NOMO-1 treated with DMSO at 0.1 percent for 48 hours (cell line): ENCODE data around the gene TMA16.
"Not testable (repeated sequence)": the region's sequence is repeated elsewhere in the genome, so short reads cannot be mapped to it uniquely, and the experiment has no call there.

Source experiments
- DNase-seq: peaks from one replicate; lab custom pipeline; 2025; ENCODE audit not compliant: unreplicated experiment; lab: John Stamatoyannopoulos, UW

TMA16 gene

DNA sequence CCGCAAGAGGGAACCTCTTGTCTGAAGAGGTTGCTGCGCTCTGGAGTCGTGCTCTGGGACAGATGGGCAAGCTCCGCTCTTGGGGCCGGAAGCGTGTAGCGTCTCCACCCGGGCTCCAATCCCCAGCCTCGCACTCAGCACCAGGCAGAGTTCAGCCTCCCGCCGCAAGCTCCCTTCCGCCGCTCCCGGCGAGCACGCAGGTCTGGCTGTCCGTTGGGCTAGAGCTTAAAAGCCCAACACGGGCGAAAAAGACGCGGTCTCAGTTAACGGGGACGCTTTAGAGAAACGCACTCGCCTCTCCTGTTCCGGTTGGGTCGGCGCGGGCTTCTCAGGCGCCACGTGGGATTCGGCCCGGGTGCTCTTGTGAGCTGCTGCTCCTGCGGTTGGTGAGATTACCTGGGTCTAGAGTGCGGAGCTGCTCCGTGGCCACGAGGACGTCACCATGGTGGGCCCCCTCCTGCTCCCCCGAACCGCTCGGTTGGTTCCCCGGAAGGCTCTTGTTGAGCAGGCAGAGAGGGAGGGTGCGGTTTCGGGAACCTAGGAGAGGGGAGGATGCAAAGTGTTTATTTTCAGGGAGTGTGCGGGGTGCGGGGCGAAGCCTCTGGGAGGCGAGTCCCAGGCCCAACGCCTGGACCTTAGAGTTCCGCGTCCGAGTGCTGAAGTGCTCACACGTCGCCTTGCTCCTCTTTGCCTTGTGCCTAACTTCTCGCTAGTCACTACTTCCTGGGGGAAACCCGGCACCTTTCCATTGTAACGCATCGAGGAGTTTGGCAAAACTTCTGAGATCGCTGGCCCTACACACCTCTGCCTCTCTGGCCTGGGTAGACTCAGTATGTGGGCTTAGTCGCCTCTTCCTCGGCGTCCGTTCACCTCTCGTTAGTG, at the start of gene TMA16:
TSS of gene TMA16 (plus strand) at position 331 of the 882 bp plus-strand sequence. CDS start at position 443, 112 bp downstream.
- DNase-seq = peak; percentile 84

DNA sequence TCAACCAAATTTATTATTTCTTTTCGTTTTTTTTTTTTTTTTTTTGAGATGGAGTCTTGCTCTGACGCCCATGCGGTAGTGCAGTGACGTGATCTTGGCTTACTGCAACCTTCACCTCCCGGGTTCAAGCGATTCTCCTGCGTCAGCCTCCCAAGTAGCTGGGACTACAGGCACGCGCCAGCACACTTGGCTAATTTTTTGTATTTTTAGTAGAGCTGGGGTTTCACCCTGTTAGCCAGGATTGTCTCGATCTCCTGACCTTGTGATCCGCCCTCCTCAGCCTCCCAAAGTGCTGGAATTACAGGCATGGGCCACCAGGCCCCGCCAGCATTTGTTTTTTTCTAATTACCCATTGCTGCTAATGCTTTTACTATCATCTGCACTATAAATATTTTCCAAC, 47.5 kb upstream of the TMA16 start:
- DNase-seq = not testable (repeated sequence)

DNA sequence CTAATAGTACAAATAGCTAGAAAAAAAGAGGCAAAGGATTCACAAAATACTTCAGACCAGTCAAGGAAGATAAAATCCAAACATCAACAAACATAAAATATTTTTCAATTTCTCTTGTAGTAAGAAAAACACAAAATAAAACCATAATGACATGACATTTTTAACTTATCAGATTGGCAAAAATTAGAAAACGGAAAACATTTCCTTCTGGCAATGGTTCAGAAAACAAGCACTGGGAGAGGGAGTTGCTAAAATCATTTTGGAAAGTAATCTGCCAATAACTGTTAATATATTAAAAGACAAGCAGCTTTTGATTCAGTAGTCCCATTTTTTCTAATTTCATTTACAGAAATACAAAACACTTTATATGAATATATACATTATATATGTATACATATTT, 47.0 kb upstream of the TMA16 start:
- no peak for DNase-seq

DNA sequence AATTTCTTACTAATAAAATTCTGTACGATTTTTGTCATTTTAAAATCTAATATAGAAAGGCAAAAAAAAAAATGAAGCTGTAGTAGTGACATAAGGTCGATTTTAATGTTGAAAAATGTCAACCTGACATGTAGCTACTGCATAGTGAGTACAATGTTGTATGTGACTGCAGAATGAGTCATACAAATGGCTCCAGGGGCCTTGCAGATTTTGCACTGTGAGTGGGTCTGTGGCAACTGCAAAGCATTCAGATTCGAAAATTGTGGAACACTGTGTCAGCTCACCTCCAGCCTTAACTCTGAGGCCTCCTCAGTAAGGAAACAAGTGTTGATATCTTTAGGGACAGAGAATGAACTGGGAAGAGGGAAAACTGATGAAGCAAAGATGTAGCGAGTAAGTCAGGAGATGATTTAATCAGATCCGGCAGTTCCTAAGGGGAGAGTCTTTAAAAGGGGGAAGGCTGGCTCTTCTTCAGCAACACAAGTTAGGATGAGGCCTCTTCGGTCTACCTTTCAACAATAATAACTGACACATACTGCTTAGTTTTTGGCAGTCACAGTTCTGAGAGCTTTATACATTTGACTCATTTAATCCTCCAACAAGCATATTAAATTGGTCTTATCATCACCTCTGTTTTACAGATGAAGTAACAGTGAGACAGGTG, 45.8 kb upstream of the TMA16 start:
- DNase-seq = no peak

DNA sequence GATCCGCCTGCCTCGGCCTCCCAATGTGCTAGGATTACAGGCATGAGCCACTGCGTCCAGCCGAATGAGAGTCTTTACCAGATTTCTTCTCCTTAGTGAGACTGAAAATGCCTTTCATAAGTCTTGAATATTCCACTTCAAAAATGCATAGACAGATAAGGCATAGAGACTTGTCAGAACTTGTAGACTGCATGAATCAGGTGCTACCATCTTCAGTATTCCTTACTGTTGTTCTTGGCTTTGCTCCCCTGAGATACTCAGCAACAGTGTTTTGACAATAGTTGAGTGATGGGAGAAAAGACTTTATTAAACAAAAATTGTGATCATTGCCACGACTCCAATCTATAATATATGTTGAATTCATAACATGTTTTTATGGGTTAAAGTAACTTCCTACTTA, 31.9 kb upstream of the TMA16 start:
- DNase-seq = no peak

DNA sequence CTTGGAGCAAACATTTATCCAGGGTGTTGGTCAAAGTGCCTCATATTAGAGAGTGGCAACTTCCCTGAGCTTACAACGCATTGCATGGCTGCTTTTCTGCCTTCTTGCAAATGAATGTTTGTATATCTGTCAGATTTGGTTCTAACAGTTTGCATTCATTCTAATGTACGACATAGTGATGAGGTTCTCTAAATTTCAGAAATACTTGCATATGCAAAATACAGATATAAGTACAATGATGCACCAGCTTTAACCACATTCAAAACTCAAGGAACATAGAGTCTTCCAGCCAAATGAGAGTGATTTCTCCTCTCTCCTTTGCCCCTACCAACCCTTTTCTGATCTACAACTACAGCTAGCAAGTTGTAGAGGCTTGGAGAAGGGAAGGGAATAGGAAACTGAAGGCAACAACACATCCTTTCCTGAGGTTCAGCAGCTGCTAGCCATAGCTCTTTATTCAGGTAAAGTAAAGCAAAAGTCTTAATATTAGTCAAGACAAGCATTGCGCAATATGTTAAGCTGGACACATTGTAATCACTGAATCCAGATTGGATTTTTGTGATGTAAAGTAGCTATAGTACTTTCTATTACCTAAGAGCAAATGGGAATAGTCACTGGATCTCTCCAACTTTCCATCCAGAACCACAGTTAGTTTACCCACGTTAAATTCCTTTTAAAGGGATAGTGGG, 27.3 kb upstream of the TMA16 start:
- no peak for DNase-seq

DNA sequence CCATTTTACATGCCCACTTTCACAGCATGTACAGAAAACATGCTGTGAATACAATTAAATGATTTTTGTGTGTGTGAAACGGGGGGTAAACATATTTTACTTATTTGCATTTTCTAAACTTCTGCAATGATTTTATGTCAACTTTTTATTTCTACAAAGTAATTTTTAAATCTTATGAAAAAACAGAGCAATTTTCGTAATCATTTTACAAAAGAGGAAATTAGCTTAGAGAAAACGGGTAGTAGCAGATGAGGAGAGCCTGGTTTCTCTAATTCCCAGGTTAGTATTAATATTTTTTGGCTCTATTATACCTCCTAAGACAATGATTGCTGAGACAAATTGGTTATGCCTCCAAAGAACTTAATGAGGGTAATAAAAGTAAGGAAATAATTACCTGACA, 24.1 kb upstream of the TMA16 start:
- peak; percentile 24 for DNase-seq

DNA sequence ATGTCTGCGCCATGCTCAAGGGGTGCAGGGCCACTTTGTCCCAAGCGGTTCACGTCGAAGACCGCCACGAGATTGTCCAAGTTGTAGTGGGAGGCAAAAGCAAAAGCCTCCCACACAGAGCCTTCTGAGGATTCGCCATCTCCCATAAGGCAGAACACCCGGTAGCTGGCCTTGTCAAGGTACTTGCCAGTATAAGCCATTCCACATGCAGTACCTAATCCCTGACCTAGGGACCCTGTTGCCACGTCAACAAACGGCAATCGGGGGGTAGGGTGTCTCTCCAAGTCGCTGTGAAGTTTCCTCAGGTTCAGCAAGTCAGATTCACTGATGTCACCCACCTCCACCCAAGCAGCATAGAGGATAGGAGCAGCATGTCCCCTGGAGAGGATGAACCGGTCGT, 21.4 kb upstream of the TMA16 start:
- no peak for DNase-seq

DNA sequence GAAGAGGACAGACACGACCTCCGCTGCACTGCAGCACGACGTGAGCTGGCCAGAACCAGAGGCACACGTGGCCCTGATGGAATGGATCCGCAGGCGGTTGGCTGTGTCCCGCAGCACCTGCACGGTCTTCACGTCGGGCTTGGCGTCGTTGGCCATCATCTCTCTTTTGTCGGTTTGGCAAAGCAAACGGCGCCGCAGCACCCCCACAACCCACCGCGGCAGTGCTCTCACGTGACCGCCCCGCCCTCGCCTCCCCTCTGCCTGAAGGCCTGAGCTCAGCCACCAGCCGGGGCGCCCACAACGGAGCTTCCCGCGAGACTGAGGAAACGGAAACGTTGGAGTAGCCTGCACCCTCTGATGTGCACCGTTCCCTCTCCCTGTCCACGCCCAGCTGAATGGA, 20.9 kb upstream of the TMA16 start, which contains the start of gene TKTL2:
TSS of gene TKTL2 (minus strand) at position 179 of the 400 bp plus-strand sequence. CDS start at position 159, 20 bp downstream.
- no peak for DNase-seq

DNA sequence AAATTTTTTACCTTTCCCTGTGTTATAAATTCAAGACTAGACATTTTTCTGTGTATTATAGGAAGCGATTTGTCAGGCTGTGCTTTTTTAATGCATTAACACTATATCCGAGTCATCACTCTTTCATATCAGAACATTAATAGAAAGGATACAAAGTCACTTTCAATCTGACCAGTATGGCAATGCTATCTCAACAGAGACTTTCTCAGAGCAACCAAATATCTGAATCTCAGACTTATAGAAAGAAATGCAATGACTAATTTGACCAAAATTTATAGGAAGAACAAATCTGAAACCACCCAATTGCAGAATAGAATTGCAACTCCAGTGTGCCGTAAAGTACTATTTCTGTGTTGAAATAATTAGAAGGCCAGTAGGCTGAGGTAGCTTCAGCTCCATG, 20.5 kb upstream of the TMA16 start:
- DNase-seq = no peak

DNA sequence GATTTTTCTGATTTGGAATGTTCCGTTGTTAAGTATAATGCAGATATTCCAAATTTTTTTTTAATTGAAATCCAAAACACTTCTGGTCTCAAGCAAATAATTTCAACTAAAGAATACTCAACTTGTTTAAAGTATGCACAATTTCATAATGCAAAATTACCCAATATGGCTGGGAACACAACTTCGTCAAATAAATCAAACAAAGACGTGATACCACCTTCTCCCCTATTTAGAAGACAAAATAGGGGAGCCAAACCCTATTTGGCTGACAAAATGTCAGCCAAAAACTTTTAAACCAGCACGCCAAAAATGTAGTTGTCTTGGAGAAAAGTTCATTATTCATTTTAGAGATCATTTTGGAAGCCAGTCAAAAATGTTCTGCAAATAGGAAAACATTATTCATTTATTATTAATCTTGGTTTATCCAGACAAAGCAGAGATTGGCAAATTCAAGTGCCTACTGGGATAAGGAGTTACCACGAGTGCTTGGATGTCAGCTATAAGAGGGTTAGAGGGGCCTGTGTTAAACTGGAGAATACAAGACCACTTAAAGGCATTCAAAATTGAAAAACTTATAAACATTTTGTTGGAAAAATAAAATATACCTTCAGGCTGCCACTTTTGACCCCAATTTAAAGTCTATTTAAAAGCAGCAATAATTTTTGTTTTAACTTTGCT, 17.6 kb upstream of the TMA16 start:
- DNase-seq = no peak

DNA sequence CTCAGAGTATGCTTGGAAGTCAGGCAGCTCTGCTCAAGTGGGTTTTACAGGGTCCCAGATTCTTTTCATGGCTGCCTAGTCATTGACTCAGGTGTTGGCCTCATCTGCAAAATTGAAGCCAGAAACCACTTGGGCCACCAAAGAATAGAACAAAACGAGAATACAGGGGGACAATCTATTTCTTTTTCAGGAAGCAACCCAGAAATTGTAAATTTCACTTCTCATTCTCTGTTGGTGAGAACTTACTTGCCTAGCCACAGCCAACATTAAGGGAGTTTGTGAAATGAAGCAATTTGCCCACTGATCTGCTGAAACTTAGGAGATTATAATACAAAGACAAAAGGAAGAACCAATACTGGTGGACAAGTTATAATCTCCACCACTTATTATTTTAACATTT, 12.3 kb upstream of the TMA16 start:
- DNase-seq = peak; percentile 92

DNA sequence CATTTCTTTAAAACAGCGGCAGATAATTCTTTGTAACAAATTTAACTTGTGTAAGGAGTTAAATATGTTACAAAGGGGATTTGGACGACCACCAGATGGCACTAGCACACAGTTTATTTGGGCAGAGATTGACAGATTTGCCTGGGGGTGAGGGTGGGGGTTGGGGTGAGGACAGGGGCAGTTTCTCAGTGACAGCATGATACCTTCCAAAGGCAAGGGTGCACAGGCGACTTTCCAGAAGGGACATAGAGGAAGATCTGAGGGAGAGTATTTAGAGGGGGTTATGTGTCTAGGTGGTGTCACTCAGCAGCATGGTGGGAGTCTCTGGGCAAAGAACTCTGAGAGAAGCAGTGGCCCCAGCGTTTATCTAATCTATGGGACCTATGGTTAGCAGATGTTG, 9.6 kb upstream of the TMA16 start:
- peak; percentile 59 for DNase-seq

DNA sequence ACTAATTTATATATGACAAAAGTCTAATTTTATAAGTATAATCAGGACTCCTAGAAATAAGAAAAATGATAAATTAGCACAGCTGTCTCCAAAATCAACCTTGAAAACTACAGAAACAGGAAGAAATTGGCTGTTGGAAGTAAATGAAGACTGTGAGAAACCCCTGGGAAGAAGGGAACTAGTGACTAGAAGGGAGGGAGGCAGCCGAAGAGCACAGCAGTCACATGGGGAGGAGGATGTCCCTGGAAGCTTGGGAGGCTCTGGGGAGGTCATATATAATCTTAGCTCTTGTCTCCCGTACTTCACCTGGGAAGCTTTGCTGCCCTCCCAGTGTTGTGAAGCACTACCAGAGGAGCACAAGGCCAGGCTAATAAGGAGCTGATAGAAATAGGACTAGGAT, 8.9 kb upstream of the TMA16 start:
- DNase-seq = no peak

DNA sequence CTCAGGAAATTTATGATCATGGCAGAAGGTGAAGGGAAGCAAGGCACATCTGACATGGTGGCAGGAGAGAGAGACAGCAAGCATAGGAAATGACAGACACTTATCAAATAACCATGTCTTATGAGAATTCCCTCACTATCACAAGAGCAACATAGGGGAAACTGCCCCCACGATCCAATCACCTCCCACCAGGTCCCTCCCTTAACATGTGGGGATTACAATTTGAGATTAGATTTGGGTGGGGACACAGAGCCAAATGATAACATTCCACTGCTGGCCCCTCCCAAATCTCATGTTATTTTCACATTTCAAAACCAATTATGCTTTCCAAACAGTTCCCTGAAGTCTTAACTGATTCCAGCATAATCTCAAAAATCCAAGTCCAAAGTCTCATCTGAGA, 8.2 kb upstream of the TMA16 start:
- DNase-seq = no peak

DNA sequence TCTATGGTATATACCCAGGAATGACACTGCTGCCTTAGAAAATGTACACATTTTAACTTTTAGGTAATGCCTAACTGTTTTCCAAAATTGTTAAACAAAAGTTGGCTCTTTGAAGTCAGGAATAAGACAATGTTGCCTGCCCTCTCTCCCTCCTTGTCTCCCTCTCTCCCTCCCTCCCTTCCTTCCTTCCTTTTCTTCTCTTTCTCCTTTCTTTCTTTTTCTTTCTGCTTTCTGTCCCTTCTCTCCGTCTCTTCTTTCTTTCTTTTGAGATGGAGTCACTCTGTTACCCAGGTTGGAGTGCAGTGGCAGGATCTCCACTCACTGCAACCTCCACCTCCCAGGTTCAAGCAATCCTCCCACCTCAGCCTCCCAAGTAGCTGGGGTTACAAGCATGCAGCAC, 4.6 kb upstream of the TMA16 start:
- no peak for DNase-seq

DNA sequence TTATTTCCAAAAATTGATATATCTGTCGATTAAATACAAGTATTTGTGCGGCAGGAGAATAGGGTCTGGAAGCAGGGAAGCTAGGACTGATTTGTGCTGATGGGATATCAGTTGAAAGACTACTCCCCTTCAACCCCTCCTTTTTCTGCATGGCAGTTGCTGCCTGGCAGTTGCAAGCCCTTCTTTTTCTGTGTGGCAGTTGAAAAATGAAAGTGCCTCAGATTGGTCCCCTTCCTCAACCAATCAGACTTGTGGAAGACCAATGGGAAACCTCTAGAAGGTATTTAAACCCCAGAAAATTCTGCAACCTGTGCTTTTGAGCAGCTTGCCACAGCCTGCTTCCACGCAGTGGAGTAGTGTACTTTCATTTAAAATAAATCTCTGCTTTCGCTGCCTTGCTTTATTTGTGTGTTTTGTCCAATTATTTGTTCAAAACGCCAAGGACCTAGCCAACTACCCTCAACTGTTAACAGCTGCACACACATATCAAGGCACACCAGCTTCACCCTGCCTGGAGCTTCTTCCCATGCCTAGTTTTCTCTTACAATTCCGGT, 1.5 kb upstream of the TMA16 start:
- DNase-seq = peak; percentile 22

DNA sequence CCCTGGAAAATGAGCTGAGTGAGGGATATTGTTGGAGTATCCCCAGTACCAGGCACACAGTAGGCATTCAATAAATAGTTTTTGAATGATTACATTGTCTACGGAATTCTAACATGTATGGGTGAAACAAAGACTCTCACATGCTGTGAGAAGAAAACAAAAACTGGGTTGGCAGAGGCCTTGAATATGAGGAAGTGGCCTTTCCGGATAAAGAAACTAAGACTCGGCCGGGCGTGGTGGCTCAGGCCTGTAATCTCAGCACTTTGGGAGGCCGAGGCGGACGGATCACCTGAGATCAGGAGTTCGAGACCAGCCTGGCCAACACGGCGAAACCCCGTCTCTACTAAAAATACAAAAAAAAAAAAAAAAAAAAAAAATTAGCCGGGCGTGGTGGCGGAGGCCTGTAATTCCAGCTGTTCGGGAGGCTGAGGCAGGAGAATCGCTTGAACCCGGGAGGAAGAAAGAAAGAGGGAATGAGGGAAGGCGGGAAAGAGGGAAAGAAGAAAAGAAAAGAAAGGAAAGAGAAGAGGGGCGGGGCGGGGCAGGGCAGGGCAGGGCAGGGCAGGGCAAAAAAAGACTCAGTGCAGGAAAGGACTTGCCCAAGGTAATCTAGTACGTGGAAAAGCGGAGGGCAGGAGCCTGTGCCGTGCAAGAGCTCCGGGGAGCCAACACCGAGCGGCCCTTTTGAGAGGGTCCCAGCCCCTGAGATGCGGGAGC, 689 bp upstream of the TMA16 start:
- DNase-seq = peak; percentile 60

DNA sequence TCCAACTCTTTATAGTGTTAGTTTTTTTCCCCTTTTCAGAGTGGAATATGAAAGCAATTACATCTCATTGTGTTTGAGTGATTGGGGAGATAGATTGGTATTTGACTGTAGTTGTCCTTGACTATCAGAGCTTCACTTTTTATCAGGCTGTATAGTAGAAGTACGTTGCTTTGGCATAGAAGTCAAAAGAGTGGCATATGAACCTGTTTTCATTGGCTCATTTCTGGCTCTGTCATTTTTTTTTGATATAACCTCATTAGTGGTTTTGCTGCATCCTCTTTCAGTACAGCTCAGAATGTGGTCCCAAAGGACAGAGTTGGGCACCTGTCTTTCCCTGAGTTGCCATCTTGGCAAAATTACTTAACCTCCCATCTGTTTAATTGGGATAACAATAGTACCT, 1.4 kb downstream of the TMA16 start:
- DNase-seq = peak; percentile 38

DNA sequence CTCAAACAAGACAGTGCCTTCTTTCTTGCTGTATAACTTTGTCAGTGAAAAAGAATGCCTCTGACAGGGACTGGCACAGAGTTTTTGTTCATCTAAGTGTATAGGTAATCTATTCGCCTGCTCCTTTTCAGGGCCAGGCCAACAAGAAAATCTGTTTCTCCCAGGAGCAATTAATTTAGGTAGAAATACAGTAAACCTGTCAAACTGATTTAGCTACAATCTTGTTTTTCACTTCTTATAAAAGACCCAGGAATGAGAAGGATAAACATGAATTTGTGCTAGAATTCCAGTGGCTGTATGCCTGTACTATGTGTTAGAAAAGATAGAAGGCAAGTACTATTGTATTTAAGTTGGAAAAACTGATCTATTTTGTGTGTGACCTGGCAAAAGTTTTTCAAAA, 6.1 kb downstream of the TMA16 start:
- DNase-seq = no peak
